Astrocyte (in vitro differentiated cells and primary cell): ENCODE measurements around the gene MLPH. TPM values are rescaled to one million over a fixed set of nuclear protein-coding genes. Genes with fewer than 3 reads are reported as not detected.

Source experiments
- DNase-seq: peaks from one replicate; pipeline ENCODE4 v3.0.0-alpha.2; 2010; ENCODE audit warnings: low read depth
- FAIRE-seq: peaks from 2 replicates; lab custom pipeline; 2011; peaks lifted over from hg19 to GRCh38; lab: Jason Lieb, UNC
- H2AFZ ChIP-seq: 2 replicates; pipeline ENCODE4 v1.6.0; 2012; ENCODE audit warnings: low read depth, low read length, inconsistent platforms
- H3K27ac ChIP-seq: 2 replicates; pipeline ENCODE4 v1.5.1; 2011; ENCODE audit warnings: low read depth, low read length, inconsistent platforms
- H3K27me3 ChIP-seq: 2 replicates; pipeline ENCODE4 v1.6.0; 2011; ENCODE audit warnings: low read length, inconsistent platforms; ENCODE audit not compliant: insufficient read depth
- H3K36me3 ChIP-seq: 2 replicates; pipeline ENCODE4 v1.5.1; 2011; ENCODE audit warnings: low read length, inconsistent platforms; ENCODE audit not compliant: insufficient read depth
- H3K4me1 ChIP-seq: 2 replicates; pipeline ENCODE4 v1.5.1; 2011; ENCODE audit warnings: low read length, inconsistent platforms; ENCODE audit not compliant: insufficient read depth
- H3K4me2 ChIP-seq: 2 replicates; pipeline ENCODE4 v1.6.0; 2012; ENCODE audit warnings: low read length, inconsistent platforms
- H3K4me3 ChIP-seq: 2 replicates; pipeline ENCODE4 v1.5.1; 2011; ENCODE audit warnings: low read depth, mild to moderate bottlenecking, low read length, inconsistent platforms; ENCODE audit not compliant: insufficient read depth
- H3K79me2 ChIP-seq: 2 replicates; pipeline ENCODE4 v1.6.0; 2012; ENCODE audit warnings: mild to moderate bottlenecking, low read length, inconsistent platforms; ENCODE audit not compliant: insufficient read depth
- H3K9ac ChIP-seq: 2 replicates; pipeline ENCODE4 v1.6.0; 2012; ENCODE audit warnings: mild to moderate bottlenecking, low read length, inconsistent platforms
- H3K9me3 ChIP-seq: 2 replicates; pipeline ENCODE4 v1.5.1; 2012; ENCODE audit warnings: low read depth, mild to moderate bottlenecking, low read length, inconsistent platforms; ENCODE audit not compliant: insufficient read depth
- H4K20me1 ChIP-seq: 2 replicates; pipeline ENCODE4 v1.6.0; 2012; ENCODE audit warnings: low read length, inconsistent platforms; ENCODE audit not compliant: insufficient read depth
- H3K27ac Mint-ChIP-seq: one replicate; pipeline ENCODE4 v1.8.0; 2021; ENCODE audit warnings: mild to moderate bottlenecking, mixed read lengths; ENCODE audit not compliant: unreplicated experiment
- H3K27me3 Mint-ChIP-seq: one replicate; pipeline ENCODE4 v1.8.0; 2021; ENCODE audit warnings: low read depth, mixed read lengths; ENCODE audit not compliant: unreplicated experiment
- H3K36me3 Mint-ChIP-seq: one replicate; pipeline ENCODE4 v1.8.0; 2021; ENCODE audit warnings: low read depth, mixed read lengths; ENCODE audit not compliant: unreplicated experiment
- H3K4me1 Mint-ChIP-seq: one replicate; pipeline ENCODE4 v1.8.0; 2021; ENCODE audit warnings: low read depth, mixed read lengths; ENCODE audit not compliant: unreplicated experiment
- H3K4me3 Mint-ChIP-seq: one replicate; pipeline ENCODE4 v1.8.0; 2021; ENCODE audit warnings: mild to moderate bottlenecking, moderate library complexity, mixed read lengths; ENCODE audit not compliant: unreplicated experiment
- H3K9me3 Mint-ChIP-seq: one replicate; pipeline ENCODE4 v1.8.0; 2021; ENCODE audit warnings: mild to moderate bottlenecking, mixed read lengths; ENCODE audit not compliant: unreplicated experiment
- CTCF ChIP-seq: IDR thresholded peaks from 2 replicates; pipeline ENCODE4 v1.5.1; 2011; ENCODE audit warnings: low read depth, mild to moderate bottlenecking, inconsistent platforms, low read length, moderate library complexity; ENCODE audit not compliant: insufficient read depth
- EZH2 ChIP-seq: IDR thresholded peaks from 2 replicates; pipeline ENCODE4 v1.6.1; 2012; ENCODE audit warnings: mild to moderate bottlenecking, low read length, inconsistent platforms; ENCODE audit not compliant: insufficient read depth
- total RNA-seq: library from RNA; stranded (reverse); gene quantifications from 2 replicates; pipeline ENCODE4 v1.2.1, GENCODE V29; 2021

MLPH gene
- total RNA-seq, 1 donor from 2014 or later = 14.2 TPM

GRCh38 chr2:237581326-237581725 is 94.3 kb downstream of the MLPH start:
- Mint-ChIP-seq H3K4me1 (no peaks in the 10 kb centered on the region), H3K4me3 (no peak overlapping the region), H3K27ac (no peak overlapping the region), H3K9me3 (peaks cover 2% of the 10 kb centered on the region), H3K36me3 (no peaks in the 10 kb centered on the region), H3K27me3 (peaks cover 19% of the 10 kb centered on the region)
- TF ChIP-seq EZH2 (no peak), CTCF (no peak)
- Histone ChIP-seq H3K4me2 (peak overlapping the region; percentile 76), H4K20me1 (no peaks in the 10 kb centered on the region), H3K79me2 (no peaks in the 10 kb centered on the region), H3K9me3 (no peaks in the 10 kb centered on the region), H3K36me3 (no peaks in the 10 kb centered on the region), H3K27ac (no peak overlapping the region), H2AFZ (no peak overlapping the region), H3K4me1 (peaks cover 6% of the 10 kb centered on the region), H3K4me3 (no peak overlapping the region), H3K9ac (peak overlapping the region; percentile 17), H3K27me3 (peaks cover 6% of the 10 kb centered on the region)
- no peak for DNase-seq
- no peak for FAIRE-seq

DNA sequence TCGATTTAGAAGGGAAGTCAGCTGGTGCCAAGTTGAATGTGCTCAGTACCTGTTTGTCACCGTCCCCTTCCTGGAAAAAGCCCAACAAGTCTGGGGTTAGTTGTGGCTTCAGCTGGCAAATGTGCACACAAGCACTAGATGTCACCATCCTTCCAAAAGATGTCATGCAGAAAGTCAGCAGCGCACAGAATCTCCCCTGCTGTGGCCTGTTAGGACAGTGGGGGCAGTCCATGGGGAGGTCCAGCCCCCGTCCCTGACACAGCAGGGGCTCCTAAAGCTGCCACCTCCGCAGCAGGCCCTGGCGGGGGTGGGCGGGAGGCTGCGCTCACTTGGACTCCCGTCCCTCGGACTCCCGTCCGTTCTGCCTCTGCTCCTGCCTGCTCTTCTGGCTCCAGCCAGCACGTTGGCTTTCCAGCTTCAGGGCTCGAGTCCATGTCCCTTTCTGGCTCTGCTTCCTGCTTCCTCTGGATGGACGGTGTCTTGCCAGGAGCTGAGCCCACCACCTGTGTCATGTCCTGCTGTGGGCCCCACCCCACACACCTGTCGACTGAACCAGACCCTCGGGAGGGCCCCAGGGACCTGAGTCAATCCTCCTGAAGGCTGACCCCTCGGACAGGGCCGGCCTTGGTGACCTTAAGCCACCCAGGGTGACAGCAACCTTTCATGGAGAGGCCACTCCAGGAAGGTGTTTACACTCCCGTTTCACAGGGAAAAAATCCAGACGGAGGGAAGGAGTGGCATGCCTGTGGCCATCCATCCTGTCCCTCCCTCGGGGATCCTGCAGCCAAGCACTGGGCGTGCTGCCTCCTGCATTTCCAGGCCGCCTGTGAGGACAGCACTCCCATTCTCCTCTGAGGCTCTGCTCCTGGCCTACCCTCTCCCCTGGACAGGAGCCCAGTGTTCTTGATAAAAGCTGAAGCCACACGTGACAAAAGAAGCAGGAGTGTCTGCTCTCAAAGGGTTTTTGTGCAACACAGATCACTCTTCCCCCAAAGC is 95.0 kb downstream of the MLPH start:
- FAIRE-seq (peak; percentile 20), DNase-seq (peak; percentile 42)
- TF ChIP-seq EZH2 (no peak), CTCF (no peak)
- Histone ChIP-seq H3K27ac (no peak overlapping the region), H2AFZ (peak overlapping the region; percentile 65), H3K36me3 (no peaks in the 10 kb centered on the region), H4K20me1 (no peaks in the 10 kb centered on the region), H3K9me3 (no peaks in the 10 kb centered on the region), H3K4me1 (peaks cover 6% of the 10 kb centered on the region), H3K79me2 (no peaks in the 10 kb centered on the region), H3K4me2 (peak overlapping the region; percentile 76), H3K27me3 (peaks cover 6% of the 10 kb centered on the region), H3K9ac (peak overlapping the region; percentile 17), H3K4me3 (no peak overlapping the region)
- H3K4me1 Mint-ChIP-seq = no peaks in the 10 kb centered on the region
- H3K36me3 Mint-ChIP-seq = no peaks in the 10 kb centered on the region
- H3K9me3 Mint-ChIP-seq = peaks cover 3% of the 10 kb centered on the region
- H3K27ac Mint-ChIP-seq = no peak overlapping the region
- H3K4me3 Mint-ChIP-seq = no peak overlapping the region
- peaks cover 15% of the 10 kb centered on the region for H3K27me3 Mint-ChIP-seq
